ENCODE results near the gene INVS.

GRCh38 chr9:100126423-100126822, 27.4 kb downstream of the INVS start:
- no peak for TF ChIP-seq CTCF (IDR thresholded peaks at IDR 0.05; ENCODE audit: low read depth, low read length, poor library complexity, severe bottlenecking)
- TF ChIP-seq EZH2phosphoT487 (IDR thresholded peaks at IDR 0.05; ENCODE audit: borderline replicate concordance, low read length) = no peak
